HEK293 (cell line): ENCODE results near the gene MTHFS.
A peak's percentile ranks its signal among the peaks of the same experiment; 100 is the strongest.

Experiments
- GLIS1 ChIP-seq: fragments of 450-650 bp; formaldehyde crosslinking; IDR thresholded peaks from 2 replicates; pipeline ENCODE4 v1.5.1; 2016; ENCODE audit warnings: missing biosample characterization, missing genetic modification characterization
- HOXA7 ChIP-seq: sonication (generic); formaldehyde crosslinking; IDR thresholded peaks from 2 replicates; pipeline ENCODE4 v1.8.1; 2022; ENCODE audit warnings: missing genetic modification reagents, borderline replicate concordance
- KLF1 ChIP-seq: fragments of 450-650 bp; formaldehyde crosslinking; IDR thresholded peaks from 2 replicates; pipeline ENCODE4 v1.5.1; 2016; ENCODE audit warnings: missing biosample characterization, missing genetic modification characterization
- KLF10 ChIP-seq: fragments of 450-650 bp; IDR thresholded peaks from 2 replicates; pipeline ENCODE4 v1.5.1; 2018; ENCODE audit warnings: missing biosample characterization, mild to moderate bottlenecking, missing genetic modification characterization
- KLF8 ChIP-seq: fragments of 450-650 bp; formaldehyde crosslinking; IDR thresholded peaks from 2 replicates; pipeline ENCODE4 v1.5.1; 2016; ENCODE audit warnings: missing biosample characterization, missing genetic modification characterization
- PATZ1 ChIP-seq: fragments of 450-650 bp; formaldehyde crosslinking; IDR thresholded peaks from 2 replicates; pipeline ENCODE4 v1.5.1; 2016; ENCODE audit warnings: missing biosample characterization, missing genetic modification characterization
- REPIN1 ChIP-seq: fragments of 450-650 bp; formaldehyde crosslinking; IDR thresholded peaks from 2 replicates; pipeline ENCODE4 v1.5.1; 2017; ENCODE audit warnings: missing biosample characterization, missing genetic modification characterization, low read depth
- SCRT1 ChIP-seq: fragments of 450-650 bp; formaldehyde crosslinking; IDR thresholded peaks from 2 replicates; pipeline ENCODE4 v1.5.1; 2016; ENCODE audit warnings: missing biosample characterization, missing genetic modification characterization, borderline replicate concordance
- SP3 ChIP-seq: fragments of 450-650 bp; formaldehyde crosslinking; IDR thresholded peaks from 2 replicates; pipeline ENCODE4 v1.5.1; 2016; ENCODE audit warnings: missing biosample characterization, missing genetic modification characterization
- YY1 ChIP-seq: fragments of 450-650 bp; formaldehyde crosslinking; IDR thresholded peaks from 2 replicates; pipeline ENCODE4 v1.5.1; 2018; ENCODE audit warnings: missing biosample characterization, missing genetic modification characterization
- YY2 ChIP-seq: fragments of 450-650 bp; formaldehyde crosslinking; IDR thresholded peaks from 2 replicates; pipeline ENCODE4 v1.5.1; 2016; ENCODE audit warnings: missing biosample characterization, missing genetic modification characterization
- ZBTB10 ChIP-seq: fragments of 450-650 bp; formaldehyde crosslinking; IDR thresholded peaks from 2 replicates; pipeline ENCODE4 v1.5.1; 2016; ENCODE audit warnings: missing biosample characterization, missing genetic modification characterization
- ZBTB17 ChIP-seq: fragments of 450-650 bp; formaldehyde crosslinking; IDR thresholded peaks from 2 replicates; pipeline ENCODE4 v1.5.1; 2016; ENCODE audit warnings: missing biosample characterization, missing genetic modification characterization
- ZBTB26 ChIP-seq: fragments of 450-650 bp; formaldehyde crosslinking; optimal IDR thresholded peaks from 2 replicates; pipeline ENCODE3; 2016; ENCODE audit warnings: missing biosample characterization, mild to moderate bottlenecking, missing genetic modification characterization
- ZBTB8A ChIP-seq: fragments of 450-650 bp; formaldehyde crosslinking; IDR thresholded peaks from 2 replicates; pipeline ENCODE4 v1.5.1; 2016; ENCODE audit warnings: missing biosample characterization, missing genetic modification characterization
- ZFHX2 ChIP-seq: fragments of 450-650 bp; formaldehyde crosslinking; conservative IDR thresholded peaks from 2 replicates; pipeline ENCODE4 v1.5.1; 2016; ENCODE audit warnings: missing biosample characterization, missing genetic modification characterization
- ZNF214 ChIP-seq: fragments of 450-650 bp; formaldehyde crosslinking; IDR thresholded peaks from 2 replicates; pipeline ENCODE4 v1.5.1; 2017; ENCODE audit warnings: missing biosample characterization, mild to moderate bottlenecking, missing genetic modification characterization, borderline replicate concordance
- ZNF324 ChIP-seq: fragments of 450-650 bp; formaldehyde crosslinking; IDR thresholded peaks from 2 replicates; pipeline ENCODE4 v1.5.1; 2016; ENCODE audit warnings: missing biosample characterization, missing genetic modification characterization
- ZNF398 ChIP-seq: fragments of 450-650 bp; formaldehyde crosslinking; IDR thresholded peaks from 2 replicates; pipeline ENCODE4 v1.5.1; 2017; ENCODE audit warnings: missing biosample characterization, missing genetic modification characterization
- ZNF433 ChIP-seq: fragments of 450-650 bp; formaldehyde crosslinking; IDR thresholded peaks from 2 replicates; pipeline ENCODE4 v1.5.1; 2016; ENCODE audit warnings: missing biosample characterization, missing genetic modification characterization, low read depth
- ZNF449 ChIP-seq: fragments of 450-650 bp; formaldehyde crosslinking; IDR thresholded peaks from 2 replicates; pipeline ENCODE4 v1.5.1; 2017; ENCODE audit warnings: missing biosample characterization, mild to moderate bottlenecking, missing genetic modification characterization, moderate library complexity
- ZNF561 ChIP-seq: fragments of 450-650 bp; IDR thresholded peaks from 2 replicates; pipeline ENCODE4 v1.5.1; 2018; ENCODE audit warnings: missing biosample characterization, missing genetic modification characterization, borderline replicate concordance
- ZNF600 ChIP-seq: fragments of 450-650 bp; formaldehyde crosslinking; IDR thresholded peaks from 2 replicates; pipeline ENCODE4 v1.5.1; 2016; ENCODE audit warnings: missing biosample characterization, missing genetic modification characterization
- ZNF692 ChIP-seq: fragments of 450-650 bp; formaldehyde crosslinking; IDR thresholded peaks from 2 replicates; pipeline ENCODE4 v1.5.1; 2016; ENCODE audit warnings: missing biosample characterization, missing genetic modification characterization
- ZNF747 ChIP-seq: fragments of 450-650 bp; formaldehyde crosslinking; IDR thresholded peaks from 2 replicates; pipeline ENCODE4 v1.5.1; 2016; ENCODE audit warnings: missing biosample characterization, missing genetic modification characterization
- ZSCAN23 ChIP-seq: fragments of 450-650 bp; formaldehyde crosslinking; IDR thresholded peaks from 2 replicates; pipeline ENCODE4 v1.5.1; 2016; ENCODE audit warnings: missing biosample characterization, missing genetic modification characterization

MTHFS gene

GRCh38 chr15:79896634-79897379 lies at the start of gene MTHFS (continued):
- TF ChIP-seq KLF1 (tag by site-specific recombination) = peak; percentile 92
- TF ChIP-seq ZNF600 (tag by site-specific recombination) = peak; percentile 96
- TF ChIP-seq ZNF433 (tag by site-specific recombination) = no peak
- peak; percentile 94 for TF ChIP-seq PATZ1
- TF ChIP-seq KLF8 (tag by site-specific recombination) = peak; percentile 96
- TF ChIP-seq SCRT1 (tag by site-specific recombination) = no peak
- no peak for TF ChIP-seq ZNF747
- TF ChIP-seq ZNF214 (tag by site-specific recombination) = no peak
- TF ChIP-seq ZFHX2 (tag by site-specific recombination) = peak; percentile 13; the same call in 1 of the 2 replicates
- TF ChIP-seq ZSCAN23 (tag by site-specific recombination) = 0 out of 2 replicates have a peak, but pooled peaks have one; percentile 36
- TF ChIP-seq ZNF398 = 0 out of 2 replicates have a peak, but pooled peaks have one; percentile 8
- TF ChIP-seq ZBTB26 (tag by site-specific recombination) = peak; percentile 98
- TF ChIP-seq ZBTB10 (tag by site-specific recombination) = peak; percentile 48; the same call in 1 of the 2 replicates
- peak; percentile 55; the same call in 1 of the 2 replicates for TF ChIP-seq ZNF449 (tag by site-specific recombination)
- TF ChIP-seq GLIS1 (tag by site-specific recombination) = peak; percentile 61
- TF ChIP-seq ZBTB17 (tag by site-specific recombination) = peak; percentile 87
- TF ChIP-seq YY2 = peak; percentile 43; the same call in 1 of the 2 replicates
- TF ChIP-seq YY1 (tag by site-specific recombination) = peak; percentile 63
- TF ChIP-seq ZNF692 = peak; percentile 81; the same call in 1 of the 2 replicates
- peak; percentile 95 for TF ChIP-seq ZBTB8A (tag by site-specific recombination)
- TF ChIP-seq HOXA7 = 0 out of 2 replicates have a peak, but pooled peaks have one; percentile 46
- TF ChIP-seq SP3 (tag by site-specific recombination) = peak; percentile 82
- peak; percentile 79 for TF ChIP-seq KLF10 (tag by site-specific recombination)
- peak; percentile 79 for TF ChIP-seq ZNF324 (tag by site-specific recombination)
- peak; percentile 91; the same call in 1 of the 2 replicates for TF ChIP-seq ZNF561 (tag by site-specific recombination)
- no peak for TF ChIP-seq REPIN1
